Esophagus (tissue), 2 donors: Measurements from ENCODE around the gene EPHB2. TPM values are rescaled to one million over a fixed set of nuclear protein-coding genes. Genes with fewer than 3 reads are reported as not detected.
"Not testable (repeated sequence)": the region's sequence is repeated elsewhere in the genome, so short reads cannot be mapped to it uniquely, and the experiment has no call there.

ENCODE experiments used
- H3K27ac ChIP-seq, 2 donors: one replicate each; pipeline ENCODE4 v1.5.1; 2013; ENCODE audit warnings: low read depth in 2 of 2, mild to moderate bottlenecking in 2 of 2, inconsistent platforms in 1 of 2, low read length in 1 of 2, moderate library complexity in 1 of 2
- H3K27me3 ChIP-seq, 2 donors: one replicate each; pipeline ENCODE4 v1.6.1; 2013; ENCODE audit warnings: low read length in 2 of 2, control low read depth in 1 of 2, mild to moderate bottlenecking in 1 of 2; ENCODE audit not compliant: insufficient read depth in 2 of 2, control insufficient read depth in 1 of 2
- H3K36me3 ChIP-seq, 2 donors: one replicate each; pipeline ENCODE4 v1.6.1; 2013; ENCODE audit warnings: low read length in 1 of 2; ENCODE audit not compliant: control insufficient read depth in 2 of 2, insufficient read depth in 2 of 2
- H3K4me1 ChIP-seq, 2 donors: one replicate each; pipeline ENCODE4 v1.6.1; 2013; ENCODE audit warnings: low read length in 1 of 2; ENCODE audit not compliant: control insufficient read depth in 2 of 2, insufficient read depth in 2 of 2
- H3K4me3 ChIP-seq, 2 donors: one replicate each; pipeline ENCODE4 v1.5.1; 2013; ENCODE audit warnings: low read length in 2 of 2, mild to moderate bottlenecking in 2 of 2, low read depth in 1 of 2, moderate library complexity in 1 of 2
- H3K9me3 ChIP-seq, 2 donors: one replicate each; pipeline ENCODE4 v1.6.1; 2013; ENCODE audit warnings: mild to moderate bottlenecking in 2 of 2, low read depth in 1 of 2, low read length in 1 of 2, moderate library complexity in 1 of 2; ENCODE audit not compliant: control insufficient read depth in 2 of 2, insufficient read depth in 1 of 2
- WGBS, 2 donors: extraction: QIAGEN DNeasy Blood & Tissue Kit; methylation state at CpG; one replicate each; pipeline ENCODE4 v1.1.7; 2013; 5-methylcytosine and 5-hydroxymethylcytosine counted together
- polyA plus RNA-seq, 2 donors: library from polyadenylated mRNA; stranded (reverse); fragments of 200-250 nt; gene quantifications; one replicate each; pipeline ENCODE4 v1.2.3, GENCODE V29; 2013
- donor health status: healthy with polysubstance abuse.
- donor health status: Bipolar disorder and iron deficiency.

EPHB2 gene
- polyA plus RNA-seq, 2 donors = 0.08 to 0.16 TPM

DNA sequence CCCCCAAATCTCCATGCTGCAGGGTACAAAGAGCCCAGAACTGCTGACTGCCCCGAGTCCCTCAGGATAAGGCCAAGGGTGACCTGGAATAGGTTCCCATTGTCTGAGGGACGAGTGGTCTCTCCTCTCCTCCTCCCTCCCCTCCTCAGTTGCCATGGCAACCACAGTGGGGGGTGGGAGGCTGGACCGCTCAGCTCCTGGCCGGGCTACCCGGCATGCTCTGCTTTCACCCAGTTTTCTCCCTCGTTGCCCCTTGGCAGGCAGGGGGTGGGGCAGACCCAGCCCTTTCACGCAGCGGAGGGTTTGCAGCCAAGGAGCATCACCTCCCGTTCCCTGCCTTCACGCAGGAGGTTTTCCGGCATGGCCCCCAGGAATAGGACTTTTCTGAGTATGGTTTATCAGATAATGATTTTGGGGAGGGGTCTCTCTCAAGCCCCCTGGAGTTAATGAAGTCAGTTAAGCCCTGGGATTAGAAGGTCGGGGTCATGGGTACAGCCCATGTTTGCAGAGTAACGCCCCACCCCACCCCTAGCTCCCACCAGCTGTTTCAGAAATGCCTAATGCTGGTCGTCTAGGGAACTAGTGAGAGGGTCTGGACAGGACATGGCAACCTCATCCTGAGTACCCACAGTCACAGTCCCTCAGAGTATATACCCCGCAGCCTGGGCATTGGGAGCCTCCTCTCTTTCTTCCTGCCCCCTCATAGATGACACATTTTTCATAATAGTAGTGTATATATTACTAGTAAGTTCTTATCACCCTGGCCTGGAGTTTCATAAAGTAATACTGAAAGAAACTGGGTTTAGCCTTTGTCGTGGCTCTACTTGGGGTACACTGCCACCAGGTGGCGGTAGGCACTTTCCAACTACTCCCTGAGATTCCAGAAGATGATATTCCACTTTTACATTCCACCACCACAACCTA lies 36.9 kb upstream of the EPHB2 start:
- no peaks in the 10 kb centered on the region for H3K4me1 ChIP-seq
- H3K4me3 ChIP-seq = no peak overlapping the region
- no peak overlapping the region for H3K27ac ChIP-seq
- WGBS, 2 donors = 16% methylated on average over 17 of the region's 17 CpGs
- H3K36me3 ChIP-seq = no peaks in the 10 kb centered on the region
- H3K27me3 ChIP-seq = no peaks in the 10 kb centered on the region
- H3K9me3 ChIP-seq = no peaks in the 10 kb centered on the region

DNA sequence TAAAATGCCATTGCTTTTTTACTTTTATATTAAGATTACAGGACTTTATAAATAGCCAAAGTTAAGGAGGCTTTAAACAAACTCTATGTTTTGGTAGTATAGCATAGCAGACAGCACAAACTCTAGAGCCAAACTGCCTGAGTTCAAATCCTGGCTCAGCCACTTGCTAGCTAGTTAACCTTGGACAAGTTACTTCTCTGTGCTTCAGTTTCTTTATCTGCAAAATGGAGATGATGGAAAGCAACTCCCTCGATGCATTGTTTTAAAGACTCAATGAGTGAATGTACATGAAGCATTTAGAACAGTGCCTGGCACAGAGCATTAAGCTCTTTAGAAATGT lies 36.3 kb upstream of the EPHB2 start:
- no peak overlapping the region for H3K4me3 ChIP-seq
- H3K27me3 ChIP-seq = no peaks in the 10 kb centered on the region
- no peaks in the 10 kb centered on the region for H3K36me3 ChIP-seq
- no peaks in the 10 kb centered on the region for H3K4me1 ChIP-seq
- WGBS, 2 donors = 36 to 41% methylated on average over 1 of the region's 1 CpG
- H3K9me3 ChIP-seq = no peaks in the 10 kb centered on the region
- H3K27ac ChIP-seq = no peak overlapping the region

DNA sequence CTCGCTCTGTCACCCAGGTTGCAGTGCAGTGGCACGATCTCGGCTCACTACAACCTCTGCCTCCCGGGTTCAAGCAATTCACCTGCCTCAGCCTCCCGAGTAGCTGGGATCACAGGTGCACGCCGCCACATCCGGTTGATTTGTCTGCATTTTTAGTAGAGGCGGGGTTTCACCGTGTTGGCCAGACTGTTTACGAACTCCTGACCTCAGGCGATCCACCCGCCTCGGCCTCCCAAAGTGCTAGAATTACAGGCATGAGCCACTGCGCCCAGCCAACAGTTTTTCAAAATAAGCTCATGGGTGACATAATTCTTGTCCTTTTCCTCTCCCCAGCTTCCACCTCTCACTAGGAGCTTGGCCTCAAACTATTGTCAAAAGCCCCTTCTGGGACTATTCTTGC lies 34.5 kb upstream of the EPHB2 start:
- H3K27ac ChIP-seq, H3K36me3 ChIP-seq, H3K4me3 ChIP-seq, H3K9me3 ChIP-seq, H3K27me3 ChIP-seq, H3K4me1 ChIP-seq: not testable (repeated sequence)
- WGBS, 2 donors = 88% methylated on average over 15 of the region's 15 CpGs

DNA sequence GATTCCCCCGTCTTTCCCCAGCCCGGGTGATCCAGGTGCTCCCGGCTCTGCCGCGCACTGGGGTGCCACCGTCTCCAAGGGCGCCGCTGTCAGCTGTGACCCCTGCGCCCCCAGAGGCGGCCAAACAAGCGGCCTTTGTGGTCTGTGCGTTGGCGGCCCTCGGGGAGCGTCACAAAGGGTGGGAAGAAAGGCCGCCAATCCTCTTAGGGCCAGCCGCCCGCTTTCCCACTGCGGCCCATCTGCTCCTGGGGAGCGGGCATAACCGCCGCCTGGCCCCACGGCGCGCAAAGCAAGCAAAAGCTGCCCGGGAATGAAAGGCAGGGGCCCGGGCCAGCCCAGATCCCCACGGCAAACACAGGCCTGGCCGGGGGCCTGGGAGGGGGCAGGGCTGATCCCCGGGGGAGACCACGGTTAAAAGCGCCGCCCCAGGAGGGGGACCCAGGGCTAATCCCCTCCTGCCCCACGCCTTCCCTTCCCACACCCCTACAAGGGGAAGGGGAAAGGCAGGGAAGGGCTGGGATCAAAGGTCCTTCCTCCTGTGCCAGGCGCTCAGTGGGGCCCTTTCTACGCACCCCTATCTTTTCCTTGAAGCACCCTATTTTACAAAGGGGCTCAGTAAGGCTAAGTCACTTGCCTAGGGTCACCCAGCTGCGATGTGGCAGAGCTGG lies 33.6 kb upstream of the EPHB2 start:
- no peaks in the 10 kb centered on the region for H3K36me3 ChIP-seq
- no peaks in the 10 kb centered on the region for H3K4me1 ChIP-seq
- no peaks in the 10 kb centered on the region for H3K9me3 ChIP-seq
- no peak overlapping the region for H3K27ac ChIP-seq
- H3K4me3 ChIP-seq = no peak overlapping the region
- 57 to 69% methylated on average over 32 to 37 of the region's 37 CpGs for WGBS, 2 donors
- no peaks in the 10 kb centered on the region for H3K27me3 ChIP-seq

DNA sequence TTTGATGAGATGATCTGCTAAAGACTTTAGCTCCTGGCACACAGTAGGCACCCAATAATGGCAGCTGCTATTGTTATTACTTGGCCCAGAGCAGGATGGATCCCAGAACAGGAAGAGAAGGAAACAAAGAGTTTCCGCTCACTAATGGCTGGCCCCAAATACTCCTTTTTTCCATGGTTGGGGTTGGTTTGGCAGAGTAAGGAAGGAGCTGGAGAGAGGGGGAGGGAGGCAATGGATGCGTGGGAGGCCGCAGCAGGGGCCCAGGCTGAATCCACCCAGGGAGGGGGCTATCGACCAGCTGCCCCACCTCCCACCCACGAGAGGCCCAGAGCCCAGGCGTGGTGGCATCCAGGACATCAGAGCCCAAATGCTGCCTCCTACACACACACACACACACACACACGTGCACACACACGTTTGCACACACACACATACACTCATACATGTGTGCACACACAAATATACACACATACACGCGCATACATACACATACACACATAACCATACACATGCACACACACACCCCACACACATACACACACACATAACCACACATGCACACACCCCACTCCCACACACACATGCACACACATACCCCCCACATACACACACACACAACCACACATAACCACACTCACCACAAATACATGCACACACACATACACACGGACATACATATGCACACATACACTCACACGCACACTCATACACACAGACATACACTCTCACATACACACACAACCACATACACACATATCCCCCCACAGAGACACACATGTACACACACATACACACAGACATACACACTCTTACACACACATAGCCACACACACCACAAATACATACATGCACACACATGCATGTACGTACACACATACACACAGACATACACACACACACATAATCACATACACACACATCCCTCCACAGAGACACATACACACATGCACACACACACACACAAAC lies 32.4 kb upstream of the EPHB2 start:
- Histone ChIP-seq H3K4me1 (no peaks in the 10 kb centered on the region), H3K27me3 (no peaks in the 10 kb centered on the region), H3K4me3 (no peak overlapping the region), H3K36me3 (no peaks in the 10 kb centered on the region), H3K9me3 (no peaks in the 10 kb centered on the region), H3K27ac (no peak overlapping the region)
- WGBS, 2 donors = 77 to 89% methylated on average over 13 of the region's 13 CpGs

DNA sequence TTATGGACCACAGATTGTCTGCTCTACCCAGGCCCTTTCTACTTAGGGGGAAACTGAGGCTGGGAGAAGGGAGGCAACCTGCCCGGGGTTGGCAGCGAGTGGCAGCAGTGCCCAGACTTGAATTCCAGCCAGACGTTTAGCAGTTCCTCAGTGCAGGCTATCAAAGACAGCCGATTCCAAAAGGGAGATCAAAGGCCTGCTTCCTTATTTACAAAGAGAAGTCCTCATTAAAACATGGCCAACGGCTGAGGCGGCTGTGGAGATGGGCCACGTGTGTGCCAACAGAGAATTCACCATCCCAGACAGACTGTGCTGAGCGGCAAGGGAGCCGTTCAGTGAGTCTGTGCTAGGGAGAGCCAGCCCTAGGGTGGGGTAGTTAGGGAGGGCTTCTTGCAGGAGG lies 29.9 kb upstream of the EPHB2 start:
- no peak overlapping the region for H3K4me3 ChIP-seq
- no peaks in the 10 kb centered on the region for H3K36me3 ChIP-seq
- H3K27ac ChIP-seq = no peak overlapping the region
- no peaks in the 10 kb centered on the region for H3K27me3 ChIP-seq
- no peaks in the 10 kb centered on the region for H3K9me3 ChIP-seq
- WGBS, 2 donors = 33 to 41% methylated on average over 9 of the region's 9 CpGs
- H3K4me1 ChIP-seq = no peaks in the 10 kb centered on the region

DNA sequence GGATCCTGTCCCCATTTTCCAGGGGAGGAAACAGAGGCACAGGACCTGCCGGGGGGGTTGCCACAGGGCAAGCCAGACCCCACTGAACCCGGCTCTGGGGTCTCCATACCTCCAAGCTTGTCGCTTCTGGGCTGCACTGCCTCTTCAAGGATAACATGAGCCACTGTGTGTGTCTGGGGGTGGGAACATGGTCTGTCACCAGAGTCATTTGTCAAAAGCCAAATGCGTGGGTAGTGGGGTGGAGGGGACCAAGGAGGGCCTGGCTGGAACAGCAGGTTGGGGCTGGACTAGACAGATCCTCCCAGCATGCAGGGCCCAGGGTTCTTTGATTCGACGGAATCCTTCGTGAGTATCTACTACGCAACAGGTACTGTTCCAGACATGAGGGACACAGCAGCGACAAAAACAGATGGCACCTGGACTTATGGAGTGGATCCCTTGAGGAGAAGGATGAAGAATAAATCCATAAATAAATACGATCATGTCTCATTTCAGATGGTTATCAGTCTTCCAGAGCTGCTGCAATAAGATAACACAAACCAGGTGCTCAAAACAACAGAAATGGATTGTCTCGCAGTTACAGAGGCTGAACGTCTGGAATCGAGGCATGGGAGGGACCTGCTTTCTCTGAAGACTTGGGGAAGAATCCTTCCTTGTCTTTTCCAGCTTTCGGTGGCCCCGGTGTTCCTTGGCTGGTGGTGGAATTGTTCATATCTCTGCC lies 28.9 kb upstream of the EPHB2 start:
- H3K4me1 ChIP-seq = no peaks in the 10 kb centered on the region
- 80 to 82% methylated on average over 15 of the region's 15 CpGs for WGBS, 2 donors
- no peaks in the 10 kb centered on the region for H3K27me3 ChIP-seq
- no peak overlapping the region for H3K4me3 ChIP-seq
- H3K36me3 ChIP-seq = no peaks in the 10 kb centered on the region
- no peak overlapping the region for H3K27ac ChIP-seq
- no peaks in the 10 kb centered on the region for H3K9me3 ChIP-seq

DNA sequence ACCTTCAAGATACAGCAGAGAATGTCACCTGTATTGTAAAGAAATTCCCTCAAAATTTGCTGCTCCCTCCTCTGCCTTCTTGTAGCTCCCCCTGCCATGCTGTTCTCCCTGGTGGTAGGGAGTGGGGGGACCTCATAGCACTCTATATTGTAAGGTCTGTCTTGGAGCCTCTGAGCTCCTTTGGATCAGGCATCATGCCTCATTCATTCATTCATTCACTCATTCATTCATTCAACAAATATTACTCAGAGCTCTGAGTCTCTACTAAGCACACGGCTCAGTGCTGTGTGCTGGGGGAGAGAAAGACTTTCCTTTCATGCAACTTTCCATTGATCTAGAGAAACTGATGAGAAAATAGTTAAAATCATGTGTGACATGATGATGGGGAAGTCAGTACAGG lies 27.1 kb upstream of the EPHB2 start:
- H3K4me3 ChIP-seq = no peak overlapping the region
- H3K27ac ChIP-seq = no peak overlapping the region
- peaks cover 0 to 3% of the 10 kb centered on the region in 2 donors for H3K27me3 ChIP-seq
- H3K4me1 ChIP-seq = no peaks in the 10 kb centered on the region
- WGBS, 2 donors = 79 to 81% methylated on average over 1 of the region's 1 CpG
- no peaks in the 10 kb centered on the region for H3K9me3 ChIP-seq
- H3K36me3 ChIP-seq = no peaks in the 10 kb centered on the region

DNA sequence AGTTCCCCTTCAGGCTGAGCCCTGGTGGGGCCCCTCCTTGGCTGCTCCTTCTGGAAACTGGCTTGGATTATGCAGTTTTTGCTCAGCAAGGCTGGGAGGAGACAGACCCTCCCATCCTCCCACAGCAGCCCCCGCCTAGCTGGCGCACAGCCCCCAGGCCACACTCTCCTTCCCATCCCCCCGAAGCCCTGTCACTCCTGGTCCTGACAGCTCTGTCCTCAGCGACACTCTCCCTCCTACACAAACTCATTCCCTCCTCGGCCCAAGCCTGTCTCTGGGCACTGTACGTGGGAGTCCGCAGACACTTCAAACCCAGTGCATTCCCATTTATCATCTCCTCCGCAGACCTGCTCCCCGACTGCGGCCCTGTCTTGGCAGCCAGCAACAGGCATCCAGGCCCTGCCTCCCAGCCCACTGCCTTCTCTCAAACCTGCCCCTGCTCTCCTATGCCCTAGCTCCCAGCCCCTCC lies 25.0 kb upstream of the EPHB2 start:
- WGBS, 2 donors = 43 to 45% methylated on average over 10 of the region's 10 CpGs
- Histone ChIP-seq H3K4me1 (no peaks in the 10 kb centered on the region), H3K4me3 (no peak overlapping the region), H3K36me3 (no peaks in the 10 kb centered on the region), H3K9me3 (no peaks in the 10 kb centered on the region), H3K27me3 (peaks cover 0 to 3% of the 10 kb centered on the region in 2 donors), H3K27ac (no peak overlapping the region)
